ENCODE data around the gene TIPRL.
A peak's percentile ranks its signal among the peaks of the same experiment; 100 is the strongest.

Gene TIPRL

DNA sequence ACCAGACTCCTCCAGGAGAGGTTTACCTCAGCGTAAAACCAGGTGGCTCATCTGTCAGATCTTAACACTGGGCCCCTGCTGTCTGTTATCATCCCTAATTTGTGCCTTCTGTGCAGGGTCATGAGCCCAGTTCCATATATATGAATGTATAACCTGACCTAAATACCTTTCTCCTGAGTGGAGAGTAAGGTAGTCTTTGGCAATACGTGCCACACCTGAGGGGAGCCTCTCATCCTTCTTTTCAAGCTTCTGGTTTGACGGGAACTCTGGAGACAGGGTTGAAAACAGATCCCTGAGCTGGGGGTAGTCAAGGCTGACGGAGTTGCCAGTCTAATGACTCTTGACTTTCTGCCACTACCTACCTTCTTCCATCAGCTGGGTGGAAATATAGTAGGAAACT, 51.1 kb downstream of the TIPRL start:
- CTCF ChIA-PET: no interaction called here
- POLR2A ChIA-PET: no interaction called here
- DNase-seq (ENCODE audit: extremely low spot score): no peak
- TF ChIP-seq LEF1 (IDR thresholded peaks at IDR 0.05; ENCODE audit: borderline replicate concordance): no peak
- TF ChIP-seq SP1 (IDR thresholded peaks at IDR 0.05): no peak
- TF ChIP-seq L3MBTL2 (conservative IDR thresholded peaks at IDR 0.05): no peak
- TF ChIP-seq PKNOX1 (IDR thresholded peaks at IDR 0.05): no peak
- no peak for TF ChIP-seq NFRKB (IDR thresholded peaks at IDR 0.05)
- TF ChIP-seq FOXM1 (IDR thresholded peaks at IDR 0.05; ENCODE audit: borderline replicate concordance): no peak
- no peak for TF ChIP-seq TARDBP (IDR thresholded peaks at IDR 0.05)
- TF ChIP-seq SUZ12 (IDR thresholded peaks at IDR 0.05): no peak

GRCh38 chr1:168230709-168231108, 51.9 kb downstream of the TIPRL start:
- TF ChIP-seq ARNT (IDR thresholded peaks at IDR 0.05): no peak
- TF ChIP-seq FOXA1 (IDR thresholded peaks at IDR 0.05): no peak
- no peak for TF ChIP-seq CTBP1 (IDR thresholded peaks at IDR 0.05; ENCODE audit: borderline replicate concordance)
- no peak for TF ChIP-seq ZNF384 (IDR thresholded peaks at IDR 0.05)
- TF ChIP-seq LEF1 (IDR thresholded peaks at IDR 0.05; ENCODE audit: borderline replicate concordance): no peak
- TF ChIP-seq NFRKB (IDR thresholded peaks at IDR 0.05): no peak
- TF ChIP-seq TARDBP (IDR thresholded peaks at IDR 0.05): no peak
- TF ChIP-seq PKNOX1 (IDR thresholded peaks at IDR 0.05): no peak
- no peak for TF ChIP-seq FOXM1 (IDR thresholded peaks at IDR 0.05; ENCODE audit: borderline replicate concordance)
- no peak for TF ChIP-seq SUZ12 (IDR thresholded peaks at IDR 0.05)
- no peak for TF ChIP-seq BHLHE40 (IDR thresholded peaks at IDR 0.05; ENCODE audit: borderline replicate concordance)
- no peak for TF ChIP-seq SP1 (IDR thresholded peaks at IDR 0.05)
- TF ChIP-seq ELF4 (IDR thresholded peaks at IDR 0.05): no peak
- DNase-seq (ENCODE audit: extremely low spot score): no peak
- CTCF ChIA-PET: no interaction called here
- POLR2A ChIA-PET: no interaction called here

DNA sequence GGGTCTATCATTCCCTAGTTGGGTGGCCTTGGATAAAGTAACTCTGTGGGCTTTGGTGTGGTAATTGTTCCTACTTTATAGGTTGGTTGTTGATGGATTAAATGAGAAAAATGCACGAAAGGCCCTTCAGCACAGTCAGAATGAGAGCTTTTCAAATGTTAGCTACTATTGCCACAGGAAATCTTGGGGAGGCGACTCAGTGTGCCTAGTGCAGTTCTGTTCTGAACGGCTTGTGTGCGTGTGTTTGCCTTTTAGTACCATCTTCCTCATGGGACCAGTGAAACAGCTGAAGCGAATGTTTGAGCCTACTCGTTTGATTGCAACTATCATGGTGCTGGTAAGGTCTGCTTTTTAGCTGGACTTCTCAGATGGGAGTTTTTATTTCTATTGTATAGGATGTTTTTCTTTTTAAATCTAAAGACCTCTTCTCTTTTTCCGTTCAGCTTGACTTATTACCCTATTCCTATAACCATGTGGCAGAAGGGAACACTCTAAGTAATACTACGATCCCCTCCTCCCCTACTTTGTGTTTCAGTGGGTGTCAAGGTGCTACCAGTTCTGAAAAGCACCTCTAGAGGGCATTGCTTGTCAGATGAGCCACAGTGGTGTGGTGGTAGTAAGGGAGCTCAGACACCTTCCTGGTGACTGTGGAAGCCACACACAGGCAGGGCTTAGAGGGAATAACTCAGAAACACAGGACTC, 56.2 kb downstream of the TIPRL start:
- DNase-seq (ENCODE audit: extremely low spot score): peak; percentile 80
- ChIA-PET POLR2A (interaction anchor here (1.5 kb wide), 1 partner anchor 9 kb away, joined by 8 read pairs; the partner anchor contains the start of gene SFT2D2), CTCF (interaction anchor here (0.6 to 1.6 kb wide), 13 partner anchors 9 to 173 kb away, joined by 3 to 11 read pairs (median 4); partner anchors contain the start of gene SFT2D2)
- no peak for TF ChIP-seq SP1 (IDR thresholded peaks at IDR 0.05)
- no peak for TF ChIP-seq ELF4 (IDR thresholded peaks at IDR 0.05)
- TF ChIP-seq FOXK2 (IDR thresholded peaks at IDR 0.05): no peak
- no peak for TF ChIP-seq ZNF384 (IDR thresholded peaks at IDR 0.05)
- TF ChIP-seq PKNOX1 (IDR thresholded peaks at IDR 0.05): no peak
- no peak for TF ChIP-seq FOXA1 (IDR thresholded peaks at IDR 0.05)
- no peak for TF ChIP-seq SUZ12 (IDR thresholded peaks at IDR 0.05)
- TF ChIP-seq BHLHE40 (IDR thresholded peaks at IDR 0.05; ENCODE audit: borderline replicate concordance): no peak
- TF ChIP-seq TARDBP (IDR thresholded peaks at IDR 0.05): no peak

- ChIA-PET CTCF (interaction anchor here (0.6 to 1.6 kb wide), 11 partner anchors 9 to 172 kb away, joined by 3 to 11 read pairs (median 3); partner anchors contain the start of gene SFT2D2), POLR2A (interaction anchor here (1.5 kb wide), 1 partner anchor 10 kb away, joined by 8 read pairs; the partner anchor contains the start of gene SFT2D2)
- no peak for DNase-seq (ENCODE audit: extremely low spot score)
- TF ChIP-seq TARDBP (IDR thresholded peaks at IDR 0.05) (no peak), NFRKB (IDR thresholded peaks at IDR 0.05) (no peak), LEF1 (IDR thresholded peaks at IDR 0.05; ENCODE audit: borderline replicate concordance) (no peak), HDGF (IDR thresholded peaks at IDR 0.05; ENCODE audit: borderline replicate concordance) (no peak), ELF4 (IDR thresholded peaks at IDR 0.05) (no peak), SP1 (IDR thresholded peaks at IDR 0.05) (no peak), BHLHE40 (IDR thresholded peaks at IDR 0.05; ENCODE audit: borderline replicate concordance) (no peak), FOXK2 (IDR thresholded peaks at IDR 0.05) (no peak), ARNT (IDR thresholded peaks at IDR 0.05) (no peak)
These were observed 56.8 kb downstream of the TIPRL start for GRCh38 chr1:168235548-168235885.

DNA sequence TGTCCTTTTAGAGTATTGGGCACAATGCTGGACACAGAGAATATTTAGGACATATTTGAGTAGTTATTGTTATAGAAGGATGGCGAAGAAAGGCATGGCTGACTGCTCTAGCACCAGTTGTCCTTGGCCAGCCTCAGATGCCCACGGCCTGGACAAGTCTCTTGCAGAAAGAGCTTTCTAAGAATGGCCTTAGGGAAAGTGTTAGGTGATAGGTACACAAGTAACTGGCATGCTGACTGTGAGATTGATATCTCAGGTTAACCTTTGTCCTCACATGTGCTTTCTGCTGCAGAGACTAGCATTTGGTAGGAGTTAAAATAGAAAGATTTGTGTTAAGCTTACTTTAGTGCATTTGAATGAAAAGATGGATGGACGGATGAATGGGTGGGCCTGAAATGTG, 57.2 kb downstream of the TIPRL start:
- CTCF ChIA-PET: interaction anchor here (0.6 to 1.6 kb wide), 12 partner anchors 10 to 680 kb away, joined by 3 to 11 read pairs (median 4); partner anchors contain the start of gene SFT2D2
- TF ChIP-seq ELF4 (IDR thresholded peaks at IDR 0.05): no peak
- TF ChIP-seq BHLHE40 (IDR thresholded peaks at IDR 0.05; ENCODE audit: borderline replicate concordance): no peak
- no peak for TF ChIP-seq FOXM1 (IDR thresholded peaks at IDR 0.05; ENCODE audit: borderline replicate concordance)
- no peak for TF ChIP-seq HDGF (IDR thresholded peaks at IDR 0.05; ENCODE audit: borderline replicate concordance)
- TF ChIP-seq TARDBP (IDR thresholded peaks at IDR 0.05): no peak
- no peak for TF ChIP-seq SUZ12 (IDR thresholded peaks at IDR 0.05)
- no peak for TF ChIP-seq ZNF384 (IDR thresholded peaks at IDR 0.05)
- TF ChIP-seq PKNOX1 (IDR thresholded peaks at IDR 0.05): no peak
- no peak for TF ChIP-seq L3MBTL2 (conservative IDR thresholded peaks at IDR 0.05)
- no peak for TF ChIP-seq CTBP1 (IDR thresholded peaks at IDR 0.05; ENCODE audit: borderline replicate concordance)
- no peak for TF ChIP-seq FOXK2 (IDR thresholded peaks at IDR 0.05)
- TF ChIP-seq ARNT (IDR thresholded peaks at IDR 0.05): no peak
- TF ChIP-seq LEF1 (IDR thresholded peaks at IDR 0.05; ENCODE audit: borderline replicate concordance): no peak
- no peak for TF ChIP-seq FOXA1 (IDR thresholded peaks at IDR 0.05)
- no peak for TF ChIP-seq SP1 (IDR thresholded peaks at IDR 0.05)
- no peak for TF ChIP-seq NFRKB (IDR thresholded peaks at IDR 0.05)
- POLR2A ChIA-PET: interaction anchor here (1.5 kb wide), 1 partner anchor 10 kb away, joined by 8 read pairs; the partner anchor contains the start of gene SFT2D2
- DNase-seq (ENCODE audit: extremely low spot score): no peak

Measured in HEK293T (cell line).